HG02970 (cell line): Measurements from ENCODE around the gene SPATC1L.

ENCODE experiments used
- ATAC-seq: cut with Tn5 transposase; IDR thresholded peaks from one replicate; pipeline ENCODE4 v1.9.1; 2021; ENCODE audit warnings: mild to moderate bottlenecking, moderate library complexity, moderate number of reproducible peaks; ENCODE audit not compliant: unreplicated experiment, low FRiP score

SPATC1L gene

DNA sequence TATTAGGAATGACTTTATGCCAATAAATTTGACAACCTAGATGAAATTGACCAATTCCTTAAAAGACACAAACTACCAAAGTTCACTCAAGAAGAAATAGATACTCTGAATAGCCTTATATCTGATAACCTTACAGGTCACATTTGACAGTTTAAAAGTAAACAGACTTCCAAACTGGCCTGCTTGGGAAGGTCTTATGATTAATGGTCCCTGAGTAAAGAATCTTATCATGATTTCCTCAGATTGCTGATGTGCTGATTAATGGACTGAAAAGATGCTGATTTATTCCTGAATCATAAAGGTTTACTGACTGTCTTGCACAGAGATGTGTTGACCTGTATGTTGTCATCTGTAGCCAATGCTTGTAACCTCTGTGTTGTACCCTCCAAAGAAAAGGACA is 19.2 kb downstream of the SPATC1L start:
- ATAC-seq: no peak

DNA sequence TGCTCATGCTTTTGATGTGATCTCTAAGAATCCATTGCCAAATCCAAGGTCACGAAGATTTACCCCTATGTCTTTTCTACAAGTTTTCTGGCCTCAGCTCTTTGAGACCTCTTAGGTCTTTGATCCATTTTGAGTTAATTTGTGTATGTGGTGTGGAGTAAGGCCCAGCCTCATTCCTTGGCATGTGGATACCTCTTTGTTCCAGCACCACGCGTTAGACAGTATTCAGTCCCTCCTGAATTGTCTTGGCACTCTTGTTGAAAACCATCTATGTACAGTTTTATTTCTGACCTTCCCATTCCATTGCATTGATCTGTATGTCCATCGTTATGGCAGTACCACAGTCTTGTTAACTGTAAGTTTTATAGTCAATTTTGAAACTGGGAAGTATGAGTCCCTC is 20.9 kb downstream of the SPATC1L start:
- ATAC-seq: no peak

DNA sequence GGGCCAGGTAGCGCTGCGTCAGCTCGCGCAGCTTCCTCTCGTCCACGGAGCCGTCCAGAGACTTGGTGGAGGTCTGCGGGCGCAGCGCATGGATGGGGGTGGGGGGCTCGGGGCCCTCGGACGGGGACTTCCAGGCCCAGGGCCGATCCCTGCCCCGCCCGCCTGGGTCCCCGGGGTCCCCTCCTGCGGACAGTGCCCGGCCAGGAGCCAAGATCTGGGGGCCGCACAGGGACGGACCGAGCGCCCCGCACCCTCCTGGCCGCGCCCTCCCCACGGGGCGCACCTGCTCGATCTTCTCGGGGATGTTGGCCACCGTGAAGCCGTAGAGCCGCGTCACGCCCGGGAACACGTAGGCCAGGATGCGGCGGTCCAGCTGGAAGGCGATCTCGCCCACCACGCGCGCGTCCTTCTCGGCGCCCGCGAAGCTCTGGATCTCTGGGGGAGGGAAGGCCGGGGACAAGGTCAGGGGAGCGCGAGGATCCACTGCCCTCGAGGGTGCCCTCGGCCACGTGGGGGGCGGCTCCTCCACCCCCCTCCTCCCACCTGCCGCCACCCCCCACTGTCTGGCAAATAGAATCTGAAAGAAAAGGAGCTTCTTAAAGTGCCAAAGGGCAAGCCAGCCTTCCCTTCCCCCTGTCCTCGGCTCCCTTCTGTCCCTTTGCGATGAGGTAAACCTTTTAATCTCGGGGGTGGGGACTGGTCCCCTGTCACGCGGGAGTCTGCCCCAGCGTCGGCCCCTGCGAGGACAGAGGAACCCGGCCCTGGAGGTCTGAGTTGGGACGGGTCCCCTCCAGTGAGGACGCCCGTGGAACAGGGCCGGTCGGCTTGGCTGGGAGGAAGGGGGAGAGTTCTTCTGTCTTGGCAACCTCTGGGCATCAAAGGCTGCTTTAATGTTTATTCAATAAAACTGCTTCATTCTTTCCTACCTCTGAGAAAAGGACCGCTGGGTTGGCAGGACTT is 22.3 kb downstream of the SPATC1L start:
- ATAC-seq: no peak

DNA sequence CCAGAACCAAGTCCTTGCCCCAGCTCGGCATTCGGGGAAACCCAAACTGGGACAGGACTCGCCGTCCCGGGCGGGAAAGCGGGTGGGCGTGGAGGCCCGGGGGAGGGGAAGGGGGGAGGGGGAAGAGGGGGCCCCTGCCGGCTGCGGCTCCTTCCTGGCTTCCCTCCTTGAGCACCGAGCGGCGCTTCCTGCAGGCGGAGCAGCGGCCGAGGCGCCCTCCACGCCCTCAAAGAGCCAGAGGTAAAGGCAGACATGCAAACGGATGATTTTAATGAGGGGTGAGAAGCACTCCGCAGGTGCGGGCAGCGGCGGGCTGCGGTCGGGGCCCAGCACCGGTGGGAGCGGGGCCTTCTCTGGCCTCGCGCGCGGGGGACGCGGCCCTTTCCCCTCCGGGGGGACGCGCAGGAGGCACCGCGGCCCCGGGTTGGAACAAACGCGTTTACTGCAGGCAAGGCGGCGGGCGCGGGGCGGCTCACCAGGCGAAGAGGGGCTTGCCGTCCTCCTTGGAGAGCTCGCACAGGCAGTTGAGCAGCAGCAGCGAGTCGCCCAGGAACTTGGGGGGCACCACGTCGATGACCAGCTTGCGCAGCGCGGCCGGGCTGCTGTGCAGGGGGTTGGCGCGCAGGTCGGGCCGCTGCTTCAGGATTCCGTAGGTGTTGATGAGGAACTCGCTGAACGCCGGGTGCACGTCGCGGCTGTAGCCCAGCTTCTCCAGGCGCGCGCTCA is 23.2 kb downstream of the SPATC1L start:
- ATAC-seq: no peak

DNA sequence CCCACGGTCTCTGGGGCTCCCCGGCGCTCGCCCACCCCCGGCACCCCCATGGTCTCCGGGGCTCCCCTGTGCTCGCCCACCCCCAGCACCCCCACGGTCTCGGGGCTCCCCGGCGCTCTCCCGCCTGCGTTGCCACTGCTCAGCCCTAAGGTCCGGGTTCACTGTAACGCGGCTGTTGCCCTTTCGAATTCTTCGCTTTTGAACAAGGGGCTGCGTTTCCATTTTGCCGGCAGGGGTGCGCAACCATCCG is 23.7 kb downstream of the SPATC1L start:
- no peak for ATAC-seq

DNA sequence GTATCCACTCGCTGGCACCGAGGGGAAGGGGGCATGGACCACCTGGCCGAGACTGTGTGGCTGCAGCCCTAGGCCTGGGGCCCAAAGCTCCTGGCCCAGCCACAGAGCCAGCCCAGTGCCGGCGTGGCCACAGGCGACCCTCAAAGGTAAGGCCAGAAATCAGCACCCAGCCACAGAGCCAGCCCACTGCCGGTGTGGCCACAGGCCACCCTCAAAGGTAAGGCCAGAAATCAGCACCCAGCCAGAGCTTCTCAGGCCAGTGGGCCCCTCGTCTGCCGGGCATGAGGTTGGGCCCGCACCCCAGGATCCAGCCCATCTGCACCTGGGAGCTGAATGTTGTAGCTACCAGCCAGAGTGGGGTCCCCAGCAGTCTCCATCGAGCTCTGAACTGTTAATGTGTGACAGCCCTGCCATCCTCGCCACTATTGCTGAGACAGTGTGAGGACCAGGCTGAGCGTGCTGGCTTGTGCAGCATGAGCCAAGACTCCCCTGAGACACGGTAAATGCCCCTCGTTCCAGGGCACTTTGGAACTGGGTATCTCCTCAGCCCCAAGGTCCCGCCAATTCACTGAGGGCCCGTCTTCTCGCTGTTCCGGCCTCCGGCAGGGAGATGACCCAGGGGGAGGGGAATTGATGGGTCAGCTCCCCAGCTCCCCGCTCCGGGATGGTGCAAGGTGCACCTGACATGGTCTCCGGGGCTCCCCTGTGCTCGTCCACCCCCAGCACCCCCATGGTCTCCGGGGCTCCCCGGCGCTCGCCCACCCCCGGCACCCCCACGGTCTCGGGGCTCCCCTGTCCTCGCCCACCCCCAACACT is 24.2 kb downstream of the SPATC1L start:
- no peak for ATAC-seq

DNA sequence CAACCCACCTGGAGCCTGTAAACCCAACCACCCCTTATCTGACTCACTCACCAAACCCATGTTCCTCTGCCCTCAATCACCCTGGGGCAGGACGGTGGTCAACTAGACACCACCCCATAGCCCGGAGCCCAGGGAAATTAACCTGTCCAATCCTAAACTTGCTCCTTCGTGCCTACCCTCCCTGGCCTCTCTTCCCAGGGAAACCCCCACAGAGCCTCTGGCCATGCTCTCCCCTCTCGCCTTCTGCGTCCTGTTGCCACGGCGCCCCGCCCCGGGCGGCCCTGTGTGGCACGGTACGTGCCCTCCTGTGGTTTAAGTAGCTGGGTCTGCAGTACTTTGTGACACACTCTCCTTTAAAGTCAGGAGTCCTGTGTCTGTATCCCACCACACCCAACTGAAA is 24.9 kb downstream of the SPATC1L start:
- ATAC-seq: no peak

DNA sequence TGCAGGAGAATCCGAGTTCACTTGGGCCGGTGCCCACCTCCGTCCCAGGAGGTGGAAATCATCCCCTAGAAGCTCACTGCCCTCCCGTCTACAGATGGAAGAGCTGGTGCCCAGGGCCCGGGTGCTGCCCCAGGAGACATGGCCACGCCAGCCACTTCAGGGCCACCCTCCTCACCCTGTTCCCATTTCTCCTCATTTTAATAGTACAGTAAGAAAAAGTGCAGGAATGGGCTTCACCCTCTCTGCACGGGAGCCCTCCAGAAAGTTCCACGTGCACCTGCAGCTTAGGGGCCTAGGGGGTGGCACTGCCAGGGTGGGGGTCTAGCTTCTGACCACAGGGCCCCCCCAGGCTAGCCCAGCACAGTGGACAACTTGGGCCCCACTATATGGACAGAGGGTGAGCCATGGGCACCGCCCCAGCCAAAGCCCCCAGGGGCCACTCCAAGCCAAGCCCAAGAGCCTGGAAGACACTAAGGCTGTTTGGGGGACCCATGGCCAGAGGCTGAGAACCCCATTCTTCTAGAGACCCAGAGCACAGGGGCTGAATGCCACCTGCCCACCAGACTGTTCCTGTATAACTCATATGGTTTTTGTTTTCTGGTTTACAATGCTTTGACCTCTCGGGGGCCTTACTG is 25.5 kb downstream of the SPATC1L start:
- no peak for ATAC-seq

DNA sequence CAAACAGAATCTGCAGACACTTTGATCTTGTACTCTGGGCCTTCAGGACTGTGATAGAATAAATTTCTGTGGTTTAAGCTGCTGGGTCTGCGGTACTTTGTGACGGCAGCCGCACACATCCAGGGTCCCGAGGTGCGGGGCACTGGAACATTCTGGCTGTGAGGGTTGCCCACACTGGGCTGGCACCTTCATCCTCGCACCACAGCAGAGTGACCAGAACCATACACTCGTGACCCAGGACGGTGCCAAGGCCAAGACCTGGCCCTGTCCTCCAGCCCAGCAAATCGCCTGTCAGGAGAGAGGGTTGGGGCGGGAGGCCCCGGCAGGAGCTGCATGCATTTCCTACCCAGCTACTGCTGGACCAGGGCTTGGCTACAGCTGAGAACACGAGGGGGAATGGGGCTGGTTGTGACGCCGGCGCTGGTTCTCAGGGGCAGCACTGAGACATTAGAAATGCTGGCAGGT is 26.2 kb downstream of the SPATC1L start:
- no peak for ATAC-seq

DNA sequence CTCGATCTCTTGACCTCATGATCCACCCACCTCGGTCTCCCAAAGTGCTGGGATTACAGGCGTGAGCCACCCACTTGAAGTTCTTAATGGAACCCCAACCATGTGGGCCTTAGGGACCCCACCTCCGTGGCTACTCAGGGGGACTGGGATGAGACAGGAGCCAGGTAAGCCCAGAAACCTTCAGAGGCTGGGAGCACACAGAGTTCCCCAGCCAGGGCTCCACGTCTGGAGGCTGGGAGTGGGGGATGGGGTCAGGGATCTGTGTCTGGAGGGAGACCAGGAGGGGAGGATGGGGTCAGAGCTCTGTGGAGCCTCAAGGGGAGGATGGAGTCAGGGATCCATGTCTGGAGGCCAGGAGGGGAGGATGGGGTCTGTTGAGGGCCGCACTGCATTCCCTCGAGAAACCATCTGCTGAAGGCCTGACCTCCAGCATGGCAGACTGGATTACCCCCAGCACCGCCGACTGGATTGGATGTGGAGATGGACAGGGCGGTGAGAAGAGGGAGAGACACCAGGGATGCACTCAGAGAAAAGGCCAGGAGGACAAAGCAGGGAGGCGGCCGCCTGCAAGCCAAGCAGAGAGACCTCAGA is 26.8 kb downstream of the SPATC1L start:
- ATAC-seq: no peak

DNA sequence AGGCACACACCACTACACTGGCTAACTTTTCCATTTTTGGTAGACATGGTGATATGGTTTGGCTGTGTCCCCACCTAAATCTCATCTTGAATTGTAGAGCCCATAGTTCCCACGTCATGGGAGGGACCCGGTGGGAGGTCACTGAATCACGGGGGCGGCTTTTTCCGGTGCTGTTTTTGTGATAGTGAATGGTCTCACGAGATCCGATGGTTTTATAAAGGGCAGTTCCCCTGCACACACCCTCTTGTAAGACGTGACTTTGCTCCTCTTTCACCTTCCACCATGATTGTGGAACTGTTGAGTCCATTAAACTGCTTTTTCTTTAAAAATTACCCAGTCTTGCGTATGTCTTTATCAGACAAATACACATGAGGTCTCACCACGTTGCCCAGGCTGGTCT is 27.6 kb downstream of the SPATC1L start:
- no peak for ATAC-seq

DNA sequence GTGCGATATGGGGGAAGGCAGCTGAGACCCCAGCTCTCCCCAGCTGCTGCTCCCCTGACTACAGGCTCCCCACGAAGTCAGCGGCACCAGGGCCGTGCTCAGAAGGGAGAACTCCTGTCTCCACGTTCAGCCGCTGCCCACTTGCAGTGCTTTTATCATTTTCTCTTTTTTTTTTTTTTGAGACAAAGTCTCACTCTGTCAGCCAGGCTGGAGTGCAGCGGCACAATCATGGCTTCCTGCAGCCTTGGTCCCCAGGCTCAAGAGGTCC is 27.9 kb downstream of the SPATC1L start:
- ATAC-seq: no peak

DNA sequence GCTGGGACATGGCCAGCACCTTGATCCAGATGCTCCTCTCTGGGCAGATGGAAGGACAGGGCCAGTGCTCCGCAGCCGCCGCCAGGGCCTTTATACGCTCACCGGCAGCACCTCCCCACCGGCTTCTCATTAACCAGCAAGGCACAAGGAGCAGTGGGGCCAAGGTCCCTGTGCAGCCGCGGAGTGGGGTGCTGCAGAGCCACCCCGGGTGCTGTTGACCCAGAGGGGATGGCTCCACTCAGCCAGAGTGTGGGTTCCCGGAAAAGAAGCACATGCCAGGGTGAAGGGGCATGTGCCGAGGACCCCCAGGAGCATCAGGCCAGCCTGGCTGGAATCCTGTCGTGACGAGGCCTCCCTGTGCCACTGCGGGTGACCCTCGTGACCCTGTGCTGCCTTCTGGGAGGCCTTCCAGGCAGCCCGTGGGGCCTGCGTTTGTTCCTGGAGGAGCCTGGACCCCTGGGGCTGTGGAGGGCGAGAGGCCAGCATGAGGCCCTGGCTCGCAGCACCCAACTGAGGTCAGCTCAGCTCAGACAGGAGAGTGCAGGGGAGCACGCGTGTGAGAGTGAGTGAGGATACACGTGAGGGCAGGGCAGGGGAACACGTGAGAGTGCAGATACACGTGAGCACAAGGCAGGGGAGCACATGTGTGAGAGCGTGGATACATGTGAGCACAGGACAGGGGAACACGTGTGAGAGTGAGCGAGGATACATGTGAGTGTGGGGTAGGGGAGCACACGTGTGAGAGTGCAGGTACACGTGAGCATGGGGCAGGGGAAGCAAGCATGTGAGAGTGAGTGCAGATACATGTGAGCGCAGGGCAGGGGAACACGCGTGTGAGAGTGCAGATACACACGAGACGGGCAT is 28.5 kb downstream of the SPATC1L start, which contains the start of gene FTCD:
FTCD (minus strand) TSS at position 66 of the 864 bp plus-strand sequence; CDS start at position 10, 56 bp downstream.
- ATAC-seq: no peak

DNA sequence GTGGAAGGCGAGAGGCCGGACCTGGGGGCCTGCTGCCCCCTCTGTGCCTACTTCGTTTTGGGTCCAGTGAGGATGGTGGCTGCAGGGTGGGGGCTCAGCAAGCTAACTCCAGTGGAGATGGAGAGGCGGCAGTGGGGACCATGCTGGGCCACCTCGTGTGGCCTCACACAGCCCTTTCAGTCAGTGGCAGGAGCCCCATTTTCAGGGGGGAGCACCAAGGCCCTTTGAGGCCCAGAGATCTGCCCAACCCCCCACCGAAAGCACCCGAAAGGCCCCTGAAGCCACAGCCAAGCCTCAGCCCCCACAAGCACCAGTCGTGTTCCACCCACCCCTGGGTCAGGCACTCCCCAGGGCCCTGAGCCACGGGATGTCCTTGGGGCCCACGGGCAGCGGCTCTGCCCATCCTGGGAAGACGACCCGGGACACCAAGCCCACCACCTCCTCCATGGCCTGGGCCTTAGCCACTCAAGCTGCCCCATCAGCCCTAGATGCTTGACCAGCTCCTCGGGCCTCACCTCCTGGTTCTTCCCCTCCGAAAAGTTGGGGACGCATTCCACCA is 29.2 kb downstream of the SPATC1L start:
- no peak for ATAC-seq

DNA sequence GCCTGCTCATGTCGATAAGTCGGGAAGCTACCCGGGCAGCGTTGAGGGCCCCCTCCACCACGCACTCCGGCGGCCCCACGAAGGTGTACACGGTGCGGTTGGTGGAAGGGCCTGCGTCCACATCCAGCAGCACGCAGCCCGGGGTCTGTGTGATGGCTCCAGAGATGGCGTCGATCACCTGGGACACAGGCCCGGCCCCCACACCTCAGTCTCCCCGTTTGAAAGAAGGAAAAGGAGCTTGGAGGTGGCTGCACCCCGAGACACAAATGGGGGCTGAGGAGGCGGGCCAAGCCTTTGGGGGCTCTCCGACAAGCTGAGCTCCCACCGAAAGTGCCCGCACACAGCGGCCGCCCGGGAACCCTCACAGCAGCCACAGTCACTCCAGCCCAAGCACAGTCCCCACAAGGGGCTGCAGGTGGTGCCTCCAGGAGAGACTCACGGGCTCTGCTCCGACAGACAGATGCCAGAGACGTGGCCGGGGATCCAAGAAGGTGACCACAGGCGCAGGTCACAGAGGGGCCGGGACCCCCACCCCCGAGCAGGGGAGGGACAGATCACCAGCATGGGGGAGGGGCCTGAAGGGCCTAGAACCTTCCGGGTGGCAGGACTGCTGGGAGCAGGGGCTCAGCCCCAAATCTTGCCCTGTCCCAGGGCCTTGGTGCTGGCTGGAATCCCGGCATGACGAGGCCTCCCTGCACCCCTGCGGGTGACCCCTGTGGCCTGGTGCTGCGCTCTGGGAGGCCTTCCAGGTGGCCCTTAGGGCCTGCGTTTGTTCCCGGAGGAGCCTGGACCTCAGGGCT is 29.9 kb downstream of the SPATC1L start:
- no peak for ATAC-seq

DNA sequence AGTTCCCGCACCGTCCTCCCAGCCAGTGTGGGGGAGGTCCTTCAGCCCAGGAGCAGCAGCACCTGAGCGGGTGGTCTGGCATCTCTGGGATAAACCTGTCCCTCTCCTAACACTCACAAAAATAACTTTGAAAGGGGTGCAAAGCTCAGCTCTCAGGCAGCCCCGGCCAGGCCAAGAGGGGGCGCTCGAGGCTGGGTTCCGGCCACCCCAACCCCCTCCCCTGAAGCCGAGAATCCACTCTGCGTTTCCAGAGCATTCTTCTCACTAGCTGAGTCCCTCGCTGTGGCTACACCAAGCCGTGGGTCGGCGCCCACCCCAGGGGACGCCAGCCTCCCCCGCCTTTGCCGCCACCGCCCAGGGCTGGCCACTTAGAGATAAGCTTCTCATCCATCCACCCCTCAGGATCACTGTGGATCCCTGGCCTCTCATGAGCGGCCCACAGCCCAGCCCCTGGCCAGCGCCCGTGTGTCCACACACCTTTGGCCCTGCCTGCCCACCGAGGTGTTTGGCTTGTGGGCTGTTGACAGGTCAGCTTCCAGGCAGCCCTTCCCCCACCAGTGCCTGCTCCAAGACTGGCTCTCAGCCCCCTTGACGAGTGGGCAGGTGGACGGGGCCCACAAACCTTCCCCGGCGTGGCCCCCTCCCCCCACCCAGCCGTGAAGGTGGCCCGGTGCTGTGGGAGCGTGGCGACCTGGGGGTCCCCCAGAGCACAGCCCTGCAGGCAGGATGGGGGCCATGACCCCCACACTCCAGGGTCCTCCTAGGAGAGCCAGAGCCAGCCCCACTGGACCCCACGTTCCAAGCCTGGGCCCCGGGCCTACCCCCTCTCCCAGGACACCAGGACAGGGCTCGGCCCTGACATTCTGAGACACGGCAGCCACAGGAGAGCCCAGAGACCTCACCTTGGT is 30.8 kb downstream of the SPATC1L start:
- ATAC-seq: no peak

DNA sequence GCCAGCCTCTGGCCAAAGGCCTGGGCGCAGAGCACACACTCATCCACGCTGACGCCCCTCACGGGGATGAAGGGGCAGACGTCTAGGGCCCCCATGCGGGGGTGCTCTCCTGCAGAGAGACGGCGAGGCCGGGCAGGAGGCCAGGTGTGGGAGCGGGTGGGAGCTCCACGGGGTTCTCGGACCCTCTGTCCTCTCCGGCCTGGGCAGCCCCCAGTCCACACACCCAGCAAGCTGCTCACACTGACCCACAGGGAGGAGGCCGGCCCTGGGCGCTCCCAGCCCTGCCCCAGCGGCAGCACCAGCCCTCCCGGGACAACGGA is 31.4 kb downstream of the SPATC1L start:
- ATAC-seq: no peak
